Motor neuron (in vitro differentiated cells): ENCODE results near the gene CARM1. TPM values are rescaled to one million over a fixed set of nuclear protein-coding genes. Genes with fewer than 3 reads are reported as not detected.
"Not testable (repeated sequence)": the region's sequence is repeated elsewhere in the genome, so short reads cannot be mapped to it uniquely, and the experiment has no call there.

Source experiments
- ATAC-seq, 8 experiments: fragments of 200-7000 bp; cut with Tn5 transposase; replicated peaks in 6 of 8; 2 replicates each; pipeline ENCODE4 v1.8.0; 2021; ENCODE audit warnings: mild to moderate bottlenecking in 8 of 8, moderate library complexity in 8 of 8
- H3K27ac ChIP-seq, 2 donors: fragments of 250-450 bp; sonication (Bioruptor Pico); 2 replicates each; pipeline ENCODE4 v1.9.0; 2021; ENCODE audit warnings: antibody characterized with exemption in 2 of 2, mild to moderate bottlenecking in 2 of 2, moderate library complexity in 1 of 2
- H3K4me1 ChIP-seq, 2 donors: fragments of 250-450 bp; sonication (Bioruptor Pico); replicated peaks in 1 of 2; 2 replicates each; pipeline ENCODE4 v1.6.1; 2021; ENCODE audit warnings: antibody characterized with exemption in 2 of 2, mild to moderate bottlenecking in 2 of 2, moderate library complexity in 1 of 2
- H3K4me3 ChIP-seq, 5 donors: fragments of 250-450 bp; sonication (Bioruptor Pico); 2 replicates each; pipeline ENCODE4 v1.9.0; 2021; ENCODE audit warnings: antibody characterized with exemption in 5 of 5, mild to moderate bottlenecking in 5 of 5, moderate library complexity in 4 of 5
- WGBS, 10 experiments: fragments of 450-650 bp; shearing (Covaris generic); methylation state at CpG; one replicate each; pipeline ENCODE4 v1.0.0; 2022; 5-methylcytosine and 5-hydroxymethylcytosine counted together
- in situ Hi-C, 9 experiments: fragments of 400-800 bp; cut with MboI; loops; one replicate each; pipeline ENCODE4 v1.15.0; 2021; ENCODE audit warnings: low sequenced_read_pairs in 9 of 9, low pct_unique_long_range_greater_than_20kb in 2 of 9; ENCODE audit not compliant: unreplicated experiment in 9 of 9
- total RNA-seq, 8 experiments: library from RNA; unstranded; fragments of 300-600 nt; gene quantifications; 2 replicates each; pipeline versions ENCODE4 v1.2.3 to v1.2.4, GENCODE V29; 2022

Gene CARM1
- total RNA-seq, 8 experiments from 2014 or later = 23.8 to 62.4 (median 34.4) TPM

GRCh38 chr19:10854350-10855089 is 16.8 kb upstream of the CARM1 start:
- H3K4me1 ChIP-seq = no peaks in the 10 kb centered on the region
- no peak for ATAC-seq
- no peak overlapping the region for H3K27ac ChIP-seq
- H3K4me3 ChIP-seq = no peak overlapping the region
- 0 to 100% (median 89%) methylated on average over 1 to 4 of the region's 7 CpGs; no CpG with 5 or more reads in 3 of the 10 experiments for WGBS, 10 experiments
- in situ Hi-C loops = loop anchor here in 1 of 9 experiments (25.0 kb wide), 1 partner anchor 267 kb away; the partner anchor contains the start of gene AP1M2

- H3K27ac ChIP-seq = no peak overlapping the region
- 40 to 83% (median 62%) methylated on average over 1 to 5 of the region's 5 CpGs; no CpG with 5 or more reads in 1 of the 10 experiments for WGBS, 10 experiments
- in situ Hi-C loops = loop anchor here in 1 of 9 experiments (25.0 kb wide), 1 partner anchor 269 kb away; the partner anchor contains the start of gene AP1M2
- peak in 1 of 8 experiments; percentile 71 for ATAC-seq
- H3K4me1 ChIP-seq = no peaks in the 10 kb centered on the region
- H3K4me3 ChIP-seq = no peak overlapping the region
These were observed 15.4 kb upstream of the CARM1 start for GRCh38 chr19:10855879-10856522.

GRCh38 chr19:10856899-10857298 is 14.5 kb upstream of the CARM1 start:
- 100% methylated on average over 1 of the region's 1 CpG; no CpG with 5 or more reads in 7 of the 10 experiments for WGBS, 10 experiments
- not testable (repeated sequence) for H3K4me3 ChIP-seq, ATAC-seq, H3K27ac ChIP-seq, H3K4me1 ChIP-seq
- in situ Hi-C loops = loop anchor here in 1 of 9 experiments (25.0 kb wide), 1 partner anchor 270 kb away; the partner anchor contains the start of gene AP1M2

- 6 to 100% (median 45%) methylated on average over 1 to 4 of the region's 4 CpGs; no CpG with 5 or more reads in 1 of the 10 experiments for WGBS, 10 experiments
- in situ Hi-C loops = loop anchor here in 1 of 9 experiments (25.0 kb wide), 1 partner anchor 271 kb away; the partner anchor contains the start of gene AP1M2
- peak in 2 of 8 experiments; percentile 42 to 69 for ATAC-seq
- H3K4me1 ChIP-seq = peaks cover 6 to 7% of the 10 kb centered on the region in 2 donors
- H3K4me3 ChIP-seq = no peak overlapping the region
- H3K27ac ChIP-seq = no peak overlapping the region
These were observed 13.0 kb upstream of the CARM1 start for GRCh38 chr19:10858204-10858828.

- ATAC-seq = peak in 1 of 8 experiments; percentile 8
- 0 to 100% (median 69%) methylated on average over 1 to 4 of the region's 7 CpGs; no CpG with 5 or more reads in 3 of the 10 experiments for WGBS, 10 experiments
- Histone ChIP-seq H3K4me3 (no peak overlapping the region), H3K27ac (no peak overlapping the region), H3K4me1 (peaks cover 11 to 26% of the 10 kb centered on the region in 2 donors)
- in situ Hi-C loops = loop anchor here in 1 of 9 experiments (25.0 kb wide), 1 partner anchor 274 kb away; the partner anchor contains the start of gene AP1M2
These were observed 10.2 kb upstream of the CARM1 start for GRCh38 chr19:10861103-10861651.

- in situ Hi-C loops = loop anchor here in 1 of 9 experiments (25.0 kb wide), 1 partner anchor 275 kb away; the partner anchor contains the start of gene AP1M2
- Histone ChIP-seq H3K4me3 (no peak overlapping the region), H3K27ac (peak overlapping the region; percentile 39 to 76), H3K4me1 (peaks cover 11 to 26% of the 10 kb centered on the region in 2 donors)
- ATAC-seq = peak in 1 of 8 experiments; percentile 12
- 80 to 100% (median 98%) methylated on average over 1 to 4 of the region's 6 CpGs; no CpG with 5 or more reads in 2 of the 10 experiments for WGBS, 10 experiments
These were observed 8.7 kb upstream of the CARM1 start for GRCh38 chr19:10862561-10863106.

- in situ Hi-C loops = loop anchor here in 1 of 9 experiments (25.0 kb wide), 1 partner anchor 276 kb away; the partner anchor contains the start of gene AP1M2
- Histone ChIP-seq H3K4me3 (no peak overlapping the region), H3K27ac (peak overlapping the region; percentile 39 to 76), H3K4me1 (peaks cover 11 to 26% of the 10 kb centered on the region in 2 donors)
- 44 to 92% (median 73%) methylated on average over 2 to 11 of the region's 18 CpGs; no CpG with 5 or more reads in 5 of the 10 experiments for WGBS, 10 experiments
- ATAC-seq = peak in 7 of 8 experiments; percentile 68 to 90 (median 86)
These were observed 8.1 kb upstream of the CARM1 start for GRCh38 chr19:10863107-10863717.

- Histone ChIP-seq H3K4me1 (peaks cover 11 to 26% of the 10 kb centered on the region in 2 donors), H3K4me3 (no peak overlapping the region), H3K27ac (peak overlapping the region in 1 of 2 donors; percentile 7)
- 0 to 42% (median 5%) methylated on average over 1 to 4 of the region's 6 CpGs; no CpG with 5 or more reads in 3 of the 10 experiments for WGBS, 10 experiments
- in situ Hi-C loops = loop anchor here in 1 of 9 experiments (25.0 kb wide), 1 partner anchor 277 kb away; the partner anchor contains the start of gene AP1M2
- peak; percentile 57 to 99 (median 66) for ATAC-seq
These were observed 6.8 kb upstream of the CARM1 start for GRCh38 chr19:10864538-10864899.

- WGBS, 10 experiments = 30 to 100% (median 91%) methylated on average over 1 to 7 of the region's 10 CpGs; no CpG with 5 or more reads in 4 of the 10 experiments
- Histone ChIP-seq H3K4me1 (peaks cover 15 to 32% of the 10 kb centered on the region in 2 donors), H3K4me3 (no peak overlapping the region), H3K27ac (no peak overlapping the region)
- no peak for ATAC-seq
- in situ Hi-C loops = loop anchor here in 1 of 9 experiments (25.0 kb wide), 1 partner anchor 279 kb away; the partner anchor contains the start of gene AP1M2
These were observed 4.9 kb upstream of the CARM1 start for GRCh38 chr19:10866495-10866894.

- H3K4me1 ChIP-seq = peaks cover 10 to 26% of the 10 kb centered on the region in 2 donors
- ATAC-seq = no peak
- in situ Hi-C loops = loop anchor here in 1 of 9 experiments (25.0 kb wide), 1 partner anchor 282 kb away; the partner anchor contains the start of gene AP1M2
- no peak overlapping the region for H3K4me3 ChIP-seq
- H3K27ac ChIP-seq = no peak overlapping the region
- 80 to 94% methylated on average over 1 to 3 of the region's 10 CpGs; no CpG with 5 or more reads in 8 of the 10 experiments for WGBS, 10 experiments
These were observed 2.3 kb upstream of the CARM1 start for GRCh38 chr19:10868872-10869547.

GRCh38 chr19:10869872-10870311 is 1.5 kb upstream of the CARM1 start:
- in situ Hi-C loops = loop anchor here in 1 of 9 experiments (25.0 kb wide), 1 partner anchor 283 kb away; the partner anchor contains the start of gene AP1M2
- H3K4me1 ChIP-seq = peaks cover 7 to 19% of the 10 kb centered on the region in 2 donors
- WGBS, 10 experiments = 80 to 100% (median 93%) methylated on average over 1 to 7 of the region's 11 CpGs; no CpG with 5 or more reads in 4 of the 10 experiments
- not testable (repeated sequence) for H3K4me3 ChIP-seq, H3K27ac ChIP-seq, ATAC-seq
